Left renal pelvis (tissue), 4 donors: Measurements from ENCODE around the gene PRELID3B. TPM values are rescaled to one million over a fixed set of nuclear protein-coding genes. Genes with fewer than 3 reads are reported as not detected.
"Not testable (repeated sequence)": the region's sequence is repeated elsewhere in the genome, so short reads cannot be mapped to it uniquely, and the experiment has no call there.

ENCODE experiments used
- DNase-seq, 4 donors: peaks; one replicate each; pipeline ENCODE4 v3.0.0-alpha.2; 2013; ENCODE audit warnings: low read depth in 4 of 4, low spot score in 3 of 4
- polyA plus RNA-seq, 4 donors: library from polyadenylated mRNA; unstranded; fragments of 120-200 nt; gene quantifications; one replicate each; pipeline ENCODE4 v1.2.1, GENCODE V29; 2013; ENCODE audit not compliant: insufficient read length in 4 of 4

PRELID3B gene
- polyA plus RNA-seq, 4 donors: 43.3 to 90.2 (median 72.9) TPM

DNA sequence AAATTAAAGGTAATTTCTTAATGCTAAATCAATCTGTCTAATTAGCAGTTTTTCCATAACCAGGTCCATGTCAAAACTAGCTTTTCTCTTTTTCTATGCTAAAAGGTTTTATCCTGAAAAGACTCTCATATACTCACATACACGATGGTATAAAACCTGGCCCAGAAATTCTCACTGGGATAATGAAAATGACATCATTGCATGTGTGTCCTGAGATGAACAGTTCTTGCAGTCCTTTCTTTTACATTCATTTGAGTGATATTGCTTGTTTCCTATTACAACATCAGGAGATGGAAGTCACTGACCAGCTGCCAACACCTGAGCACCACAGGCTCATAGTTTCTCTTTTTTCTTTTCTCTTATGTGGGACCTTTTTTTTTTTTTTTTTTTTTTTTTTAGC lies 7.9 kb upstream of the PRELID3B start:
- no peak for DNase-seq

GRCh38 chr20:59048681-59049030 lies 6.1 kb upstream of the PRELID3B start:
- no peak for DNase-seq

GRCh38 chr20:59047938-59048680 lies 5.5 kb upstream of the PRELID3B start:
- no peak for DNase-seq

DNA sequence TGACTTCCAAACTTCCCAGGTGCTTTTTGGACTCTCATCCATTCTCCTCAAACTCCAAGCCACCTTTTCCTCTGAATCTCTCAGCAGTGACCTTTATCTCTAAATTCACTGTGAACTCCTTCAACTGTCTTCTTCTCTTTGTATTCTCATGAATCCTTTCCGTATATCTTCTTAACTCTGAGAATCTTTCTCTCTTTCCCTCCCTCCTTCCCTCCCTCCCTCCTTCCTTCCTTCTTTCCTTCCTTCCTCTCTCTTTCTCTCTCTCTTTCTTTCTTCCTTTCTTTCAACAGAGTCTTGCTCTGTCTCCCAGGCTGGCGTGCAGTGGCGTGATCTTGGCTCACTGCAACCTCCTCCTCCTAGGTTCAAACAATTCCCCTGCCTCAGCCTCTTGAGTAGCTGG lies 4.3 kb upstream of the PRELID3B start:
- no peak for DNase-seq

- DNase-seq: no peak
These were observed 2.2 kb upstream of the PRELID3B start for GRCh38 chr20:59044796-59045195.

GRCh38 chr20:59044295-59044694 lies 1.7 kb upstream of the PRELID3B start:
- DNase-seq: no peak

DNA sequence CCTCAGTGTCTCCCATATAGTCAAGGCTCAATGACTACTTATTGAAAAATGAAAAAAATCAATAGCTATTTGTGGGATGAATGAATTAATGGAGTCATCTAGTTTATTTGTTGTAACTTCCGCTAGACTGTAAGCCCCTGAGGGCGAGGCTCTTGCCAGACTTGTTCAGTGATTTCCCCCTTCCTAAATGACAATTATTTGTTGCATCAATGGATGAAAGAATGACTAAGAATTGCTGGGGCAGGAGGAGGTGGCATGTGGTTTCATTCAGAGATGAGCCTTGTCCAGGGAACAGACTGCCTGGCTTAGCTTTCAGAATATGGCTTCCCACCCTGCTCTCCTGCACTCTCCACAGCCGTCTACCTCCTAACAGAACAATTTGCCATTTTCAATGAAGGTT lies 1.1 kb upstream of the PRELID3B start:
- DNase-seq: no peak

DNA sequence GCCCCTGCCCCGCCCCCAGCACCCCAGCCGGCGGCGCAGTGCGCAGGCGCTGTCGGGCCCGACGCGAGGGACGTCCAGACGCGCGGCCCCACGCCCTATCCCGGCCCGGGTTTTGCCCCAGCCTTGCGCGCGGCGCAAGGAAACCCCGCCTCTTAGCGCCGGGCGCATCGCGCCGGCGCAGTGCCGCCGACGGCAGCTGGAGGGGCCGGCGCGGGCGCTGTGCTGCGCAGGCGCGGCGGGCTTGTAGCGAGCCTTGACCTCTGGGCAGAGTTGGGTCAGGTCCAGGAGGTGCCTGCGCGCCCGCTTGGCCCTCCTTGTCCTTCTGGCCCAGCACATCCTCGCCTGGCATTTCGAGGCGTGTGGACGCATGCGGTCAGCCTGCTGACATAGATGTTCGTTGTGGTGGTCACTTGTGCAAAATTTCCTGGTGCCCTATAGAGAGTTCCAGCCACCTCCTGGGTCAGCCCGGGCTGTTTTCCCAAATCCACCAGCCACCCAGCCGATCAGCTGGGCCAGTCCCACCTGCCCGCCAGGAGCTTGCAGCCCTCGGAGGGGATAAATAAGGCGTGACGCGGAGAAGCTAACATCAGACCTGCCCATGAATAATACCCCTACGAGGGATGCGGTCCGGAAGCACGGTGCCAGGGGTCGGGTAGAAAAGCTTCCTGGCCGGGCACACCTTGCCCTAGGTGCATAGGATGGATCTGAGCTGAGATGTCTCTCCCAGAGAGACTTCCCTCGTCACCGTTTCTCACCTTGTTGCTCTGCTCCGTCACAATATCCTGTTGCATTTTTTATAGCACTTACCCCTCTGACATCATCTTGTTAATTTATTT lies 428 bp upstream of the PRELID3B start:
- peak; percentile 77 to 86 (median 80) for DNase-seq

GRCh38 chr20:59041487-59041886 lies 1.1 kb downstream of the PRELID3B start:
- not testable (repeated sequence) for DNase-seq

GRCh38 chr20:59040667-59041066 lies 1.9 kb downstream of the PRELID3B start:
- no peak for DNase-seq

GRCh38 chr20:59039233-59039632 lies 3.4 kb downstream of the PRELID3B start:
- no peak for DNase-seq

DNA sequence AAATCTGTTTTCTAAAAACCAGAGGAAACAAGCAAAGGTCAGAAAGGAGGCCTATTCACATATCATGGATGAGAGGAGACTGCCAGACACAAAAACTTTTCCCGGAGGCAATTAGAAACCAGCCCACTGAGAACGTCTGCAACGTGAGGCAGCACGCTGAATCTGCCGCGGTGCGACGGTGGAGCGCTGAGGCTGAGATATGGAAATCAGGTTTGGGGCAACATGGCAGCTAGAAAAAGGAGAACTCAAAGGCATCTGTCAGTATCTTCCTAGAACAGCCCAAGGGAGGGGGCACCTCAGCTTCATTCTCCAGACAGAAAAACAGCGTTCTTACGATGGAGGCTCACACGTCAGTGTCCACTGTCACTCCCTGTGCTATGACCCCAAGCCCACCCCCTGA lies 5.2 kb downstream of the PRELID3B start:
- DNase-seq: no peak

DNA sequence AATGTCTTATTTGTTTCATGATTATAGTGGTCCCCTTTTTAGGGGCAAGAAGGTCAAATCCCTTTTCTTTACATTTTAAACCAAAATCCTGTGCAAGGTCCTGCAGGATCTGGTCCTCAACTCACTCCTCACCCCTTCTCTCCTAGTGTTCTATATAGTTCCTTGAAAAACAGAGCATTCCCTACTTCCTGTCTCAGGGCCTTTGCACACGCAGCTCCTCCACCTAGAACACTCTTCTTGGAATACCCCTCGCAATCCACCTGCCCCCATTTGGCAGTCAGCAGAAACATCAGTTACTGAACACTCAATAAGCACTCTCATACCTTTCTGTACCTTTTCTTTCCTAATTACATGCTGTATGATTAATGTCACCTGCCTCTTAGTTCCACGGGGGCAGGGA lies 7.2 kb downstream of the PRELID3B start:
- DNase-seq: no peak

DNA sequence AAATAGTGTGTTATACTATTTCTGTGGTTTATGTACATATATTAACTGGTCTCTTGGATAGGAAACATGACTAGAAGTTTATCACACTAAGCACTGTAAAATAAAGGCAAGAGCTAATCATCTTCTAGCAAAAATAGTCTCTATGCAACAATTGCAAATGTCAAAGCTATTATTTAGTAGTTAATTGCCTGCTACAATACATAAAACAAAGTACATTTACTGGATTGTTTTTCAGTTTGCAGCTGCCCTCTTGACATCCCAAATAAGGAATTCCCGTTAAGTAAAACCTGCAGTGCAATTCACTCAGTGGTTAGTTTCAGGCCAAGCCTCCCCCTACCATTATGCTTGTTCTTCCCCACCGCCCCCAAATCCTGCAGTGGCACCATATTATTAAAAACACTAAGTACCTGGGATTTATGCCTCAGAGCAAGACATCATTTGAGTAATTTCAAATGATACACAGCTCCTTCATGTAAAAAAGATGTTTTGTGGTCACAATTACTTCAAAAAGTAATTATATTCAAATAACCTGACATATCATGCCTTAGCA lies 8.9 kb downstream of the PRELID3B start:
- DNase-seq: no peak

DNA sequence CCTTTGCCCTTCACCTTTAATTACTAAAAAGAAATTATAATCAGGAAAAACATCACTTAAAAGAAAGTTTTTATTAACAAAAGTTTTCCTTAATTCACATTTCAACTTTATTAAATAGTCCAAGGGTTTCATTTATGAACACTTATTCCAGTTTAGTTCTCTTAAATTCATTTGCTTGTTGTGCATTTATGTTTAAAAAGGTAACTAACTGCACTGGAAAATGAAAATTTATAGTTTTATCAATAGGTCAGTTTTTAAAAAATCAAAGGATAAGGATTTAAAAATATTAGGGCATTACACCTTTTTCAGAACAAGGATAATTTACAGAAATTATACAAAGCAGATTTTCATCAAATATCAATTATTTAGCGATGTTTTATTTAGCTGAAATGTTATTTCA lies 9.5 kb downstream of the PRELID3B start:
- DNase-seq: no peak

DNA sequence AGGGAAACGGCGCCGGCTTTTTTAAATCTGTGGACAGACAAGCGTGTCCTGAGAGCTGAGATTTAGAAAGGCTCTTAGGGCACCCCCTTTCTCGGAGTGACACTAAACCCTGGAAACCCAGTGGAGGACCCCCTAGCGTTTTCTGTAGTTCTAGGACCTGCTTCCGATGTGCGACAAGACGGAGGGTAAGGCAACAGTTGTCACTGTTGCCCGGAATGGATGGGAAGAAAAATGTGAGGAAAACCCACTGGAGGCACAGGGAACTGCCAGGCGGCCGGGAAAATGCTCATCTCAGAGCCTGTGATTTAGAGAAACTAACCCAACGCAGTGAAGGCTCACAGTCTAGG lies 9.9 kb downstream of the PRELID3B start:
- no peak for DNase-seq

DNA sequence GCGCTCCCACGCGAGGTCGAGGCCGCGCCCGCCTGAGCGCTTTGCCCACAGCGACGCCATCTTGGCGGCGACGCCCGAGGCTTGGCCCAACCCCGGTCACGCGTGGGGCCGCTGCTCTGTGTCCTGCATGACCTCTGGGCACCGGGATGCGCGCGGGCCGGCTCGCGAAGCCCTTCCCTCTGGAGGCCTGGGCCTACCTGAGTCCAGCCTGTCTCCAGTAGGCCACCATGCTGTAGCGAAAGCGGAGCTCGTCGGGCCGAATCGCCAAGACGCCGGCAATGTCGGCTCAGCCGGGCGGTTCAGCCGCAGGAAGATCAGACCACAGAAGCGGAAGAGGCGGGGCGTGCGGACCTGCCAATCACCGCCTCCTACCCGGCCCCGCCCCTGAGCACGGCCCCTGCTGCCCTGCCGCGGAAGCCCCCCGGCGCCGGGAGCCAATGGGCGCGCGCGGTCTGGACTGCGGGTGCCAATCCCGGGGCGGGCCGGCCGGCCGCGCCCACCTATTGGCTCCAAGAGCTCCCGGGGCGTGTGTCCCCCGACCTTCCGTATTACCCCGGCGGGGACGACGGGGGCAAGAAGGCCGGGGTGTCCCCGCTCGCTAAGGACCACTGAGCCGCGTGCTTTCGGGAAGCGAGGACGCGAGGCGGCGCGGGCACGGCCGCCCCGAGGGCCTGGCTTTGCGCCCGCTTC lies 10.4 kb downstream of the PRELID3B start, which contains the start of gene ATP5F1E:
TSS of gene ATP5F1E (minus strand) at position 313 of the 690 bp plus-strand sequence. CDS start at position 229, 84 bp downstream.
- DNase-seq: peak; percentile 78 to 89 (median 86)

DNA sequence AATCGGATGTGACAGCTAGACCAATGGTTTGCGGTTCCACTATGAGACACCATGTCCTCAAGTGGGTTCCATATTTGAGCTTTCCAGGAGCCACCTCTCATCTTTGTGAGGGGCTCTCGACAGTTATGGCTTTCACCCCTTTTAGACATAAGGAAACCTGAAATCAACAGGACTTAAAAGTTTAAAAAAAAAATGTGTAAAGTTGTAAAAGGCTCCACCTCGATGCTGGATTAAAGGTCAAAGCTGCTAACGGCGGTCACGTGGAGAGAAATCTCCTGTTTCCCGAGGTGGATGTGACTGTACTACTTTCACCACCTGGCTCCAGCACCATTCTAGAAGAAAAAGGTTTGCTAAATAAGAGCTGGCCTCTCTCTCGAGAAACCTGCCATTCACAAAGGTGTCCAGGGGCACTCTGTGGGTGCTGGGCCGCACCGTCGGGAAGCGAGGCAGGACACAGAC lies 11.0 kb downstream of the PRELID3B start:
- DNase-seq: no peak

DNA sequence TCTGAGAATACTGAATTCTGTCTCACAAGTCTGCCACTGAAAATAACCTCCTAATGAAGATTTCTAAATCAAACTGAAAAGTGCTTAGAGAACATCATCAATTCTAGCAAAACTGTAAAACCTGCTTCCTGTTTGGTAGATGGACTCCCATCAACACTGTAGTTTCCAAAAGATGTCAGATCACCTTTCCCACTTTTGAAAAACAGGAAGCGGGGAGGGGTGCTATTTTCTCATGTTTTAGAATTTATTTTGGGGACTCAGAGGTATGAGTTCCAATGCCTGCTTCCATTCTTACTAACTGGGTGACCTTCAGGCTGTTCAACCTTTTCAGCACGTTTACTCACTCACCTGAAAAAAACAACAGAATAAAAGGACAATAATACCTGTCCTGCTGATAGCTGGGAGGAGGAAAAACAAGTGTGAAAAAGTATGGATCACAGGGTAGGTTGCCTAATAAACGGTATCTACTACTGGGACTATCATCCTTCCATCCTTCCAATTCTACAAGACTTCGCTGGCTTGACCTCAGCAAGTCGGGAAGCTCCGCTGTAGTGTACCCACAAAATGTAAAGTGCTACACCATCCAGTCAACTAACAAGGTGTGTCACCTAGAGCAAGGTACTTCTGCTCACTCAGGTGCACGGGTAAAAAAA lies 11.5 kb downstream of the PRELID3B start:
- no peak for DNase-seq

- DNase-seq: no peak
These were observed 13.8 kb downstream of the PRELID3B start for GRCh38 chr20:59028812-59029211.
